Daoy (cell line): ENCODE measurements around the gene FTH1. TPM values are rescaled to one million over a fixed set of nuclear protein-coding genes. Genes with fewer than 3 reads are reported as not detected.

Experiments
- DNase-seq: peaks from one replicate; pipeline ENCODE4 v3.0.0-alpha.2; 2015; ENCODE audit warnings: low read depth
- total RNA-seq: library from RNA; depleted of rRNA; stranded (reverse); fragments of >200 nt; shearing (Covaris generic); gene quantifications from 2 replicates; pipeline ENCODE4 v1.2.3, GENCODE V29; 2014; rRNA removed

The FTH1 gene
- total RNA-seq, 1 experiment from 2014 or later: 184 TPM

GRCh38 chr11:61916737-61917333, 50.6 kb downstream of the FTH1 start:
- DNase-seq: no peak

- no peak for DNase-seq
These were observed 52.8 kb downstream of the FTH1 start for GRCh38 chr11:61914471-61915171.

Other genes with a start within 250 kb of the FTH1 start
- gene MYRF, start 215.0 kb downstream of the FTH1 start, total RNA-seq: 0.68 and 2.1 TPM in 2 replicates
- 61.1 and 70.8 TPM in 2 replicates for gene TMEM258, start 175.0 kb downstream of the FTH1 start, total RNA-seq
- 145 and 148 TPM in 2 replicates for gene FEN1, start 174.7 kb downstream of the FTH1 start, total RNA-seq
- 30.0 and 35.9 TPM in 2 replicates for gene FADS1, start 150.6 kb downstream of the FTH1 start, total RNA-seq
- 21.3 and 33.8 TPM in 2 replicates for gene FADS2, start 139.3 kb downstream of the FTH1 start, total RNA-seq
- gene FADS3, start 76.1 kb downstream of the FTH1 start, total RNA-seq: 24.9 and 43.1 TPM in 2 replicates
- gene RAB3IL1, start 50.1 kb downstream of the FTH1 start, total RNA-seq: 0.40 and 2.2 TPM in 2 replicates
- gene BEST1, start 17.3 kb downstream of the FTH1 start, total RNA-seq: 0.65 TPM in 1 of 2 replicates, not detected in the other
- gene INCENP, start 156.4 kb upstream of the FTH1 start, total RNA-seq: 57.0 and 76.3 TPM in 2 replicates
- gene SCGB1D1, start 222.6 kb upstream of the FTH1 start, total RNA-seq: not detected in 2 replicates
- gene SCGB2A1, start 241.0 kb upstream of the FTH1 start, total RNA-seq: not detected in 2 replicates